GM18505 (cell line): ENCODE measurements around the gene NUDT4.
A peak's percentile ranks its signal among the peaks of the same experiment; 100 is the strongest.

Experiments used
- ATAC-seq: cut with Tn5 transposase; IDR thresholded peaks from one replicate; pipeline ENCODE4 v1.9.1; 2021; ENCODE audit not compliant: unreplicated experiment
- POLR2A ChIP-seq: IDR thresholded peaks from 4 replicates; pipeline ENCODE4 v1.6.1; 2011; ENCODE audit warnings: borderline replicate concordance; ENCODE audit not compliant: insufficient read depth, insufficient read length; ENCODE audit errors: extremely low read depth

NUDT4 gene

GRCh38 chr12:93377252-93378195, at the start of gene NUDT4:
Gene NUDT4 (plus strand): TSS chr12:93377925. CDS start chr12:93378323, 398 bp downstream.
- ATAC-seq, result peak; percentile 69
- TF ChIP-seq POLR2A, result peak; percentile 89

DNA sequence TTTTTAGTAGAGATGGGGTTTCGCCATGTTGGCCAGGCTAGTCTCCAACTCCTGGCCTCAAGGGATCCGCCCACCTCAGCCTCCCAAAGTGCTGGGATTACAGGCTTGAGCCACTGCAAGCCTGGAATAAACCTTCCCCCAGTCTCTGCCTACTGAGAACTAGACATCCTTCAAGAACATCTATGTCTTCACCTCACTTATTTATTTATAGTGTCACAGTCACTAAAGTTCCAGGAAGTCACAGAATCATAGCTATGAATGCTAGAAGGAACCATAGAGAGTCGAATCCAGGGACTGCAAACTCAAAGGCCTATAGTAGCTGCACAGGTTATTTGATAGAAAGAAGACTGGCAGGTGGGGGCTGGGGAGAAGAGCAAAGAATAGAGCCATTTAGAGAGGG, 44.7 kb upstream of the NUDT4 start:
- ATAC-seq, result no peak
- no peak for TF ChIP-seq POLR2A

DNA sequence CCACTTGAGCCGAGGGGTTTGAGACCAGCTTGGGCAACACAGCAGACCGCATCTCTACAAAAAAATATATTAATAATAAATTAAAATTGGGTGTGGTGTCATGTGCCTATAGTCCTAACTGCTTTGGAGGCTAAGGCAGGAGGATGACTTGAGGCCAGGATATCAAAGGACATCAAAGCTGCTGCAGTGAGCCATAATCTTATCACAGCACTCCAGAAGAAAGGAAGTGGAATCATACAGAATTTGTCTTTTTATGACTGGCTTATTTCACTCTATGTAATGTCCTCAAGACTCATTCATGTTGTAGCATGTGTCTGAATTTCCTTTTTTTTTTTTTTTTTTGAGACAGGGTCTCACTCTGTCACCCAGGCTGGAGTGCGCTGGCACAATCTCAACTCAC, 43.9 kb upstream of the NUDT4 start:
- no peak for ATAC-seq
- no peak for TF ChIP-seq POLR2A

DNA sequence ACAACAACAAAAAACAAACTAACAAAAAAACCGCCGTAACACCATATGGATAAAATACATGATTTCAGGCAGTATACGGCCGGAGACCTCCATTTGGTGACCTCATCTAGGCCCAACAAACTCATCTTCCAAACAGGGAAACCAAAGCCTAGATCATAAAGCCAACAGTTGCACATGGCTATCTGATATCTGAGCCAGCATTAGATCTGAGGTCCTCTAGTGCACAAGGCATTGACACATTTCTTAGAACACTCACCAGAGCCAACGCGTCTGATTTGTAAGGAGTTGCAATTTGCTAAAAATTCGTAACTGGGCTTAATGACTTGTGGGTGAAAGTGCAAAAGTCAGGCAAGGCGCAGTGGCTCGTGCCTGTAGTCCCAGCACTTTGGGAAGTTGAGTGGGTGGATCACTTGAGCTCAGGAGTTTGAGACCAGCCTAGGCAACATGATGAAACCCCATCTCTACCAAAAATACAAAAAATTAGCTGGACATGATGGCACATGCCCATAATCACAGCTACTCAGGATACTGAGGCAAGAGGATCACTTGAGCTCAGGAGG, 42.0 kb upstream of the NUDT4 start:
- ATAC-seq, result no peak
- TF ChIP-seq POLR2A, result no peak

GRCh38 chr12:93336291-93336741, 41.4 kb upstream of the NUDT4 start:
- ATAC-seq, result no peak
- no peak for TF ChIP-seq POLR2A

GRCh38 chr12:93338598-93338997, 39.1 kb upstream of the NUDT4 start:
- no peak for TF ChIP-seq POLR2A
- ATAC-seq, result no peak

GRCh38 chr12:93339695-93340094, 38.0 kb upstream of the NUDT4 start:
- TF ChIP-seq POLR2A, result no peak
- no peak for ATAC-seq

DNA sequence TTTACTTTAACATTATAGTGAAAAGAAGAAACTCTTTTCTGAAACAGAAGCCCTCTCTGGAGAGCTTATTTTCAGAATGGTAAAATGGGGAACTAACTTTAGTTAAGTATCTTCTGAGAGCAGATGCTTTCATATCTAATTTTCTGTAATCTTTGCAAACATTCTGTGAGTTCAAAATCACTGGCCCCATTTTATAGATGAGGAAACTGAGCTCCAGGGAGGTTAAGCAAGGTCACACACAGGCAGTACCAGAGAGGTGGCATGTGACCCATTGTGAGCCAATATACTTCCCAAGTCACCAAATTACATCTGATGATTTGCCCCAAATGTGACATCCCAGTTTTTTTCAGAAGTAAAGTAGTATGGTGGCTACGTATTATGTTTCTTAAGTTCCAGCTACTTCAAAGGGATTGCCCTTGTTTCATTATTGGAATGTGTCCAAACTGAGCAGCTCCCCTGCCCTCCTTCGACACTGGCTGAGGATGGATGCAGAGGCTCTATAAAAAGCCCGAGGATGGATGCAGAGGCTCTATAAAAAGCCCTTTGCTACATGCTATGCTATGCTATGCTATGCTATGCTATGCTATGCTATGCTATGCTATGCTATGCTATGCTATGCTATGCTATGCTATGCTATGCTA, 36.2 kb upstream of the NUDT4 start:
- no peak for ATAC-seq
- TF ChIP-seq POLR2A, result no peak

- no peak for TF ChIP-seq POLR2A
Observed at GRCh38 chr12:93347054-93347785, 30.5 kb upstream of the NUDT4 start.

DNA sequence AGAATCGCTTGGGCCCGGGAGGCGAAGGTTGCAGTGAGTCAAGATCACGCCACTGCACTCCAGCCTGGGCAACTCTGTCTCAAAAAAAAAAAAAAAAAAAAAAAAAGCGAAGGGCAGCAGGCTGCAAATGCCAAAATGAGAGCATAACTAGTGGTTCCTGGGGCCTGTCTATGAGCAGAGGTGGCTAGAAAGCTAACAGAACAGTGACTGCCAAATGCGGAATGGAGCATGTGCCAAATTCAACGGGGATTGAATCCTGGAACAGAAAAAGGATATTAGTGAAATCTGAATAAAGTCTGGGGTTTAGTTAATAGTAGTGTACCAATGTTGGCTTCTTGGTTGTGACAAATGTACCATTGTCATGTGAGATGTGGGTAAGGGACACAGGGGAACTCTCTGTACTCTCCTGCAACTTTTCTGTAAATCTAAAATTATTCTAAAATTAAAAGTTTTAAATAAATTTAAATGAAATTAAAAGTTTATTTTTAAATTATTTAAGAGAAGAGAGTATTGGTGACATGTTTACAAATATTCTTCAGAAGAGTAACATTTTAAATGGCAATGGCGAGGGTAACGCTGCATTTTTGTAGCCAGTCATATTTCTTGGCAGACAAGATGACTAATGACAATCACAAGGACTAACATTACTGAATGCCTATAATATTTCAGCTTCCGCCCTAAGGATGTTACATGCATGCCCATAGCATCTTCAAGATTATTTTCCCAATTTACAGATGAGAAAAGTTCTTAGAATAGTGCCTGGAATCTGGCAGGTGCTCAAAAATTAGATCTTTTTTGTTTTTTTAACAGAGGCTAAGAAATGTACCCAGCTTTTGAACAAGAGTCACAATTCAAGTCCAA, 28.9 kb upstream of the NUDT4 start:
- ATAC-seq, result no peak

More at GRCh38 chr12:93347054-93347785, 30.5 kb upstream of the NUDT4 start:
- no peak for ATAC-seq

GRCh38 chr12:93351726-93352125, 26.0 kb upstream of the NUDT4 start:
- no peak for TF ChIP-seq POLR2A
- ATAC-seq, result no peak

More for the DNA sequence above, 28.9 kb upstream of the NUDT4 start:
- TF ChIP-seq POLR2A, result no peak

- ATAC-seq, result no peak
- no peak for TF ChIP-seq POLR2A
Observed at GRCh38 chr12:93352321-93352720, 25.4 kb upstream of the NUDT4 start.

GRCh38 chr12:93356214-93356613, 21.5 kb upstream of the NUDT4 start:
- no peak for ATAC-seq
- no peak for TF ChIP-seq POLR2A

DNA sequence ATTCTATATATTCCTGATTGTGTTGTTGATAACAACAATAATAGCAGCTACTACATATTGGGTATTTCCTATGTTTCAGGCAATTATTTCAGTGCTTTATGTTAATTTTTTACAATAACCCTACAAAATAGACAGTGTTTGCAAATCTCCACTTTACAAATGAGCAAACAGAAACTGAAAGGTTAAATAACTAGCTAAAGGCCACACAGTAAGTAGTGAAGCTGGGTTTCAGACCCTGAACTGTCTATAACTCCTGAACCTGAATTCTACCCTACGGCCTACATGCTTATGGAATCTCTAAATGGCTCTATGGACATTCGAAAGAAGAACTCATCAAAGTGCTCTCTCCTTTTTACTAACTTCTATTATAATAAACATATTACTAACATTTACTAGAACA, 19.7 kb upstream of the NUDT4 start:
- no peak for ATAC-seq
- TF ChIP-seq POLR2A, result no peak
